K562 (cell line): ENCODE data around the gene PACSIN2. TPM values are rescaled to one million over a fixed set of nuclear protein-coding genes. Genes with fewer than 3 reads are reported as not detected.

ENCODE experiments used
- ATAC-seq: fragments of 200-7000 bp; cut with Tn5 transposase; 3 replicates; pipeline ENCODE4 v1.9.1; 2020; ENCODE audit warnings: moderate library complexity
- BruUV-seq: library from RNA; stranded (reverse); fragments of 400-500 nt; replicated peaks from 2 replicates; lab custom pipeline; 2021; lab: Mats Ljungman, UMichigan
- CTCF ChIA-PET: fragments of 300-600 bp; formaldehyde crosslinking; extraction: SDS; loops from one replicate; lab custom pipeline; 2021; ENCODE audit warnings: low intra/inter-chr PET ratio; lab: Yijun Ruan, JAX
- POLR2A ChIA-PET: fragments of 300-600, 350-650 bp; sonication (Branson Sonifier 250); formaldehyde crosslinking; extraction: SDS; loops from one replicate; lab custom pipeline; 2021; ENCODE audit warnings: antibody characterized with exemption, inconsistent platforms; lab: Yijun Ruan, JAX
- DNase-seq, 4 experiments: peaks; one replicate each; pipeline versions ENCODE4 v3.0.0 to v3.0.0-alpha.2; 2011 to 2018; ENCODE audit warnings: low spot score in 3 of 4, mixed read lengths in 3 of 4; ENCODE audit errors: extremely low read depth in 1 of 4
- FAIRE-seq: peaks from 2 replicates; lab custom pipeline; 2011; peaks lifted over from hg19 to GRCh38; lab: Jason Lieb, UNC
- H2AFZ ChIP-seq: 2 replicates; pipeline ENCODE4 v1.6.0; 2011; ENCODE audit warnings: low read depth, low read length, control low read depth, inconsistent platforms
- H3K27ac ChIP-seq: fragments of 200-600 bp; 3 replicates; pipeline ENCODE4 v1.8.0; 2011; ENCODE audit warnings: low read depth, mild to moderate bottlenecking, control low read depth, inconsistent platforms, low read length, moderate library complexity, mixed read lengths; ENCODE audit errors: extremely low read depth
- H3K27me3 ChIP-seq, 2 experiments: fragments of 300-600 bp in 1 of 2; 2 replicates in 1 of 2; 3 replicates in 1 of 2; pipeline versions ENCODE4 v1.6.0 to v1.8.0; 2011; ENCODE audit warnings: inconsistent platforms in 2 of 2, low read length in 2 of 2, mild to moderate bottlenecking in 1 of 2, mixed read lengths in 1 of 2, moderate library complexity in 1 of 2; ENCODE audit not compliant: control insufficient read depth in 2 of 2, insufficient read depth in 2 of 2
- H3K36me3 ChIP-seq: fragments of 300-600 bp; 3 replicates; pipeline ENCODE4 v1.8.0; 2011; ENCODE audit warnings: mild to moderate bottlenecking, low read length, inconsistent platforms; ENCODE audit not compliant: control insufficient read depth, insufficient read depth
- H3K4me1 ChIP-seq, 2 experiments: fragments of 200-600 bp in 1 of 2; replicated peaks in 1 of 2; 2 replicates in 1 of 2; 3 replicates in 1 of 2; pipeline versions ENCODE4 v1.5.1 to v1.8.0; 2011; ENCODE audit warnings: inconsistent platforms in 2 of 2, low read length in 2 of 2, mild to moderate bottlenecking in 1 of 2, mixed read lengths in 1 of 2, moderate library complexity in 1 of 2; ENCODE audit not compliant: control insufficient read depth in 2 of 2, insufficient read depth in 2 of 2
- H3K4me2 ChIP-seq: 2 replicates; pipeline ENCODE4 v1.6.1; 2011; ENCODE audit warnings: low read length, control low read depth, inconsistent platforms, mixed read lengths; ENCODE audit not compliant: insufficient read depth
- H3K4me3 ChIP-seq: fragments of 200-600 bp; sonication (generic), shearing (Covaris generic); 2 replicates; pipeline ENCODE4 v1.5.1; 2016; ENCODE audit warnings: control low read depth, inconsistent platforms
- H3K79me2 ChIP-seq: fragments of 200-600 bp; 3 replicates; pipeline ENCODE4 v1.8.0; 2011; ENCODE audit warnings: low read length, inconsistent platforms; ENCODE audit not compliant: control insufficient read depth, insufficient read depth
- H3K9ac ChIP-seq, 2 experiments: 2 replicates each; pipeline versions ENCODE4 v1.6.0 to v1.6.1; 2011; ENCODE audit warnings: low read depth in 2 of 2, low read length in 2 of 2, control low read depth in 1 of 2, inconsistent platforms in 1 of 2, mild to moderate bottlenecking in 1 of 2, mixed read lengths in 1 of 2; ENCODE audit not compliant: insufficient read depth in 1 of 2
- H3K9me1 ChIP-seq: one replicate; pipeline ENCODE4 v1.6.0; 2011; ENCODE audit warnings: inconsistent platforms, mild to moderate bottlenecking, low read length, moderate library complexity; ENCODE audit not compliant: control insufficient read depth, insufficient read depth
- H3K9me3 ChIP-seq: replicated peaks from 2 replicates; pipeline ENCODE4 v1.5.1; 2011; ENCODE audit warnings: low read depth, low read length, inconsistent platforms; ENCODE audit not compliant: control insufficient read depth, insufficient read depth
- H4K20me1 ChIP-seq: replicated peaks from 2 replicates; pipeline ENCODE4 v1.6.1; 2011; ENCODE audit warnings: low read length, inconsistent platforms, mixed read lengths; ENCODE audit not compliant: control insufficient read depth, insufficient read depth
- CEBPB ChIP-seq: fragments of 450-650 bp; IDR thresholded peaks from 2 replicates; pipeline ENCODE4 v1.6.1; 2016; ENCODE audit warnings: missing genetic modification characterization, missing compliant biosample characterization
- FOXJ2 ChIP-seq: fragments of 200-800 bp; sonication (Bioruptor generic); IDR thresholded peaks from 2 replicates; pipeline ENCODE4 v1.6.1; 2016; ENCODE audit warnings: missing genetic modification characterization, missing compliant biosample characterization
- HNRNPH1 ChIP-seq: fragments of 200-400 bp; formaldehyde crosslinking; optimal IDR thresholded peaks from 2 replicates; pipeline ENCODE3; 2017; ENCODE audit warnings: low read depth, mild to moderate bottlenecking, low read length, moderate library complexity
- MEF2D ChIP-seq: conservative IDR thresholded peaks from 2 replicates; pipeline ENCODE4 v1.6.1; 2016; ENCODE audit warnings: low read depth, missing genetic modification characterization, missing compliant biosample characterization
- WGBS: fragments of 100-300 bp; shearing (Covaris generic); methylation state at CpG from one replicate; pipeline ENCODE4 v1.1.6; 2016; ENCODE audit warnings: low coverage, mixed read lengths; ENCODE audit not compliant: insufficient coverage; ENCODE audit errors: missing lambda C conversion rate; 5-methylcytosine and 5-hydroxymethylcytosine counted together
- in situ Hi-C: fragments of 300-500 bp; cut with MboI; formaldehyde crosslinking; loops from 4 replicates; pipeline ENCODE4 v1.15.0; 2018; ENCODE audit warnings: inconsistent platforms, mixed read lengths
- intact Hi-C: fragments of 100-400 bp; cut with micrococcal nuclease; formaldehyde crosslinking; loops from 2 replicates; pipeline ENCODE4 v1.14.2; 2022
- polyA plus RNA-seq, 8 experiments: library from polyadenylated mRNA; depleted of rRNA in 4 of 8; stranded (reverse) in 5 of 8; unstranded in 3 of 8; fragments of >200 nt; fragmentation: Nextera tagmentation in 2 of 8; fragmentation: Illumina TruSeq in 1 of 8; extraction: Ambion mirVana in 2 of 8; extraction: Trizol in 1 of 8; gene quantifications; 2 replicates each; pipeline versions ENCODE4 v1.2.1 to v1.2.3, GENCODE V29; 2011 to 2014; ENCODE audit warnings: inconsistent platforms in 1 of 8, missing spikeins in 1 of 8
- total RNA-seq, 7 experiments: library from RNA; depleted of rRNA in 6 of 7; stranded (reverse); fragments of >200 nt in 6 of 7; fragmentation: Illumina TruSeq in 2 of 7; extraction: Trizol in 2 of 7; gene quantifications; 2 replicates each; pipeline versions ENCODE4 v1.2.1 to v1.2.3, GENCODE V29; 2011 to 2021; ENCODE audit warnings: low replicate concordance in 1 of 7

PACSIN2 gene
- total and polyA plus RNA-seq, 9 of the 15 experiments (the other 6 are each of a cell fraction or from before 2014, with no cell fraction given) = 0.45 to 45.1 (median 23.9) TPM

- TF ChIP-seq MEF2D (tag) (no peak), HNRNPH1 (no peak)
- TF ChIP-seq, all 486 proteins: peak for 0
These were observed 101.0 kb downstream of the PACSIN2 start (continued) for GRCh38 chr22:42913874-42914510.

- BruUV-seq = no TSS peak
- Histone ChIP-seq H3K9me1 (no peaks in the 10 kb centered on the region), H3K4me1 (peaks cover 0 to 3% of the 10 kb centered on the region in 2 experiments; a peak in 2 of 5 replicates), H3K9ac (no peak overlapping the region), H3K4me3 (no peak overlapping the region), H3K27me3 (no peaks in the 10 kb centered on the region), H3K27ac (no peak overlapping the region), H3K9me3 (no peaks in the 10 kb centered on the region), H3K4me2 (no peak overlapping the region), H3K36me3 (peaks cover 5% of the 10 kb centered on the region; the same call in 2 of the 3 replicates), H4K20me1 (peaks cover 28% of the 10 kb centered on the region; the same call in 1 of the 2 replicates), H3K79me2 (peaks cover 11% of the 10 kb centered on the region; the same call in 2 of the 3 replicates), H2AFZ (no peak overlapping the region)
- TF ChIP-seq FOXJ2 (tag) (no peak), CEBPB (peak; percentile 32; the same call in 1 of the 2 replicates)
- ChIA-PET CTCF (no interaction called here), POLR2A (no interaction called here)
- in situ Hi-C loops (no loop called here), intact Hi-C loops (no loop called here)
- FAIRE-seq (no peak), ATAC-seq (no peak), DNase-seq (no peak)
- 80% methylated on average over 6 of the region's 6 CpGs for WGBS
These were observed 102.9 kb downstream of the PACSIN2 start for GRCh38 chr22:42912059-42912458.
